Keratinocyte (primary cell): Measurements from ENCODE around the gene ULK3. TPM values are rescaled to one million over a fixed set of nuclear protein-coding genes. Genes with fewer than 3 reads are reported as not detected.

Experiments used
- DNase-seq: peaks from one replicate; pipeline ENCODE4 v3.0.0-alpha.2; 2011; ENCODE audit warnings: low read depth, missing footprints, low spot score
- FAIRE-seq: peaks from 2 replicates; lab custom pipeline; 2011; peaks lifted over from hg19 to GRCh38; lab: Jason Lieb, UNC
- H2AFZ ChIP-seq: 2 replicates; pipeline ENCODE4 v1.6.0; 2012; ENCODE audit warnings: low read length, control low read depth, inconsistent platforms; ENCODE audit not compliant: control insufficient read depth
- H3K27ac ChIP-seq: 2 replicates; pipeline ENCODE4 v1.5.1; 2011; ENCODE audit warnings: low read length; ENCODE audit not compliant: control insufficient read depth, insufficient read depth
- H3K27me3 ChIP-seq: 3 replicates; pipeline ENCODE4 v1.6.0; 2011; ENCODE audit warnings: low read length; ENCODE audit not compliant: control insufficient read depth, insufficient read depth; ENCODE audit errors: extremely low read depth
- H3K36me3 ChIP-seq, 2 experiments: 2 replicates in 1 of 2; 3 replicates in 1 of 2; pipeline ENCODE4 v1.5.1; 2011; ENCODE audit warnings: low read length in 2 of 2, mild to moderate bottlenecking in 1 of 2; ENCODE audit not compliant: control insufficient read depth in 2 of 2, insufficient read depth in 2 of 2; ENCODE audit errors: extremely low read depth in 1 of 2
- H3K4me1 ChIP-seq: 3 replicates; pipeline ENCODE4 v1.5.1; 2011; ENCODE audit warnings: low read length; ENCODE audit not compliant: control insufficient read depth, insufficient read depth; ENCODE audit errors: extremely low read depth
- H3K4me2 ChIP-seq: 3 replicates; pipeline ENCODE4 v1.6.0; 2011; ENCODE audit warnings: low read depth, low read length; ENCODE audit not compliant: control insufficient read depth, insufficient read depth; ENCODE audit errors: extremely low read depth
- H3K4me3 ChIP-seq, 3 experiments: fragments of 200-600 bp in 1 of 3; sonication (generic) in 1 of 3; 2 replicates in 2 of 3; 3 replicates in 1 of 3; pipeline ENCODE4 v1.5.1; 2011 to 2016; ENCODE audit warnings: low read length in 3 of 3, mild to moderate bottlenecking in 3 of 3, control low read depth in 2 of 3, inconsistent platforms in 1 of 3, low read depth in 1 of 3, mixed read lengths in 1 of 3, mixed run types in 1 of 3, moderate library complexity in 1 of 3; ENCODE audit not compliant: control insufficient read depth in 2 of 3, insufficient read depth in 2 of 3; ENCODE audit errors: extremely low read depth in 1 of 3
- H3K79me2 ChIP-seq: 2 replicates; pipeline ENCODE4 v1.6.0; 2012; ENCODE audit warnings: low read length; ENCODE audit not compliant: control insufficient read depth, insufficient read depth
- H3K9ac ChIP-seq: 3 replicates; pipeline ENCODE4 v1.6.0; 2011; ENCODE audit warnings: low read length; ENCODE audit not compliant: control insufficient read depth, insufficient read depth; ENCODE audit errors: extremely low read depth
- H3K9me1 ChIP-seq: 3 replicates; pipeline ENCODE4 v1.6.0; 2011; ENCODE audit warnings: low read length; ENCODE audit not compliant: control insufficient read depth, insufficient read depth; ENCODE audit errors: extremely low read depth
- H3K9me3 ChIP-seq: 2 replicates; pipeline ENCODE4 v1.5.1; 2012; ENCODE audit warnings: low read depth, low read length; ENCODE audit not compliant: control insufficient read depth
- H4K20me1 ChIP-seq: 3 replicates; pipeline ENCODE4 v1.6.0; 2011; ENCODE audit warnings: low read length; ENCODE audit not compliant: control insufficient read depth, insufficient read depth; ENCODE audit errors: extremely low read depth
- CTCF ChIP-seq, 3 experiments: IDR thresholded peaks in 1 of 3; conservative IDR thresholded peaks in 1 of 3; optimal IDR thresholded peaks in 1 of 3; 2 replicates in 2 of 3; 3 replicates in 1 of 3; pipeline versions ENCODE3 to v1.5.1; 2011; ENCODE audit warnings: low read length in 3 of 3, mild to moderate bottlenecking in 3 of 3, moderate library complexity in 2 of 3, control low read depth in 1 of 3, inconsistent platforms in 1 of 3; ENCODE audit not compliant: insufficient read depth in 2 of 3; ENCODE audit errors: extremely low read depth in 1 of 3
- EZH2 ChIP-seq: IDR thresholded peaks from one replicate; pipeline ENCODE4 v1.6.1; 2012; ENCODE audit warnings: inconsistent platforms, mild to moderate bottlenecking, low read length, moderate library complexity
- dilution Hi-C: fragments of 300-500 bp; cut with MboI; formaldehyde crosslinking; loops from one replicate; pipeline ENCODE4 v1.7.0; 2020; ENCODE audit warnings: low sequenced_read_pairs; ENCODE audit not compliant: extremely low pct_ligation_motif_present
- polyA plus RNA-seq, 5 experiments: library from polyadenylated mRNA; depleted of rRNA in 3 of 5; stranded (reverse) in 3 of 5; stranded (forward) in 1 of 5; unstranded in 1 of 5; fragments of >200 nt; gene quantifications; 1 replicate in 1 of 5; 2 replicates in 3 of 5; 3 replicates in 1 of 5; pipeline versions ENCODE4 v1.2.1 to v1.2.3, GENCODE V29; 2011 to 2012; ENCODE audit warnings: missing spikeins in 2 of 5, low read depth in 1 of 5, low replicate concordance in 1 of 5

Gene ULK3
- polyA plus RNA-seq, 1 donor (not counting 4 experiments of a cell fraction or from before 2014, with no cell fraction given): 16.5 TPM

GRCh38 chr15:74838746-74839525 is 4.0 kb downstream of the ULK3 start:
- Histone ChIP-seq H3K4me2 (no peak overlapping the region), H3K4me3 (no peak overlapping the region), H2AFZ (no peak overlapping the region), H3K9me1 (no peaks in the 10 kb centered on the region), H3K9ac (no peak overlapping the region), H3K27me3 (no peaks in the 10 kb centered on the region), H3K79me2 (no peaks in the 10 kb centered on the region), H3K36me3 (peaks cover 4 to 11% of the 10 kb centered on the region in 2 experiments), H4K20me1 (no peaks in the 10 kb centered on the region), H3K9me3 (no peaks in the 10 kb centered on the region), H3K27ac (no peak overlapping the region), H3K4me1 (peaks cover 14% of the 10 kb centered on the region)
- dilution Hi-C loops: no loop called here
- FAIRE-seq (no peak), DNase-seq (no peak)
- TF ChIP-seq CTCF (optimal IDR thresholded peaks at IDR 0.05 in 1 of 3, IDR thresholded peaks at IDR 0.05 in 1 of 3, conservative IDR thresholded peaks at IDR 0.05 in 1 of 3; ENCODE audit: extremely low read depth in 1 of 3, insufficient read depth in 2 of 3, low read length in 3 of 3) (no peak), EZH2 (no peak)

- Histone ChIP-seq H3K27me3 (no peaks in the 10 kb centered on the region), H4K20me1 (no peaks in the 10 kb centered on the region), H2AFZ (no peak overlapping the region), H3K9ac (no peak overlapping the region), H3K27ac (no peak overlapping the region), H3K4me2 (no peak overlapping the region), H3K9me1 (no peaks in the 10 kb centered on the region), H3K9me3 (no peaks in the 10 kb centered on the region), H3K79me2 (no peaks in the 10 kb centered on the region), H3K36me3 (peaks cover 4 to 11% of the 10 kb centered on the region in 2 experiments), H3K4me3 (no peak overlapping the region), H3K4me1 (peaks cover 7% of the 10 kb centered on the region)
- DNase-seq (no peak), FAIRE-seq (no peak)
- no peak for TF ChIP-seq CTCF (optimal IDR thresholded peaks at IDR 0.05 in 1 of 3, IDR thresholded peaks at IDR 0.05 in 1 of 3, conservative IDR thresholded peaks at IDR 0.05 in 1 of 3; ENCODE audit: extremely low read depth in 1 of 3, insufficient read depth in 2 of 3, low read length in 3 of 3)
- TF ChIP-seq EZH2: no peak
- dilution Hi-C loops: no loop called here
These were observed 4.8 kb downstream of the ULK3 start for GRCh38 chr15:74838137-74838516.
